ENCODE results near the gene MSGN1. TPM values are rescaled to one million over a fixed set of nuclear protein-coding genes. Genes with fewer than 3 reads are reported as not detected.

Gene MSGN1
- polyA plus RNA-seq, 1 experiment = not detected

GRCh38 chr2:17798338-17798737, 17.9 kb upstream of the MSGN1 start:
- H3K4me3 ChIP-seq (ENCODE audit: low read depth, low read length) = no peak overlapping the region
- ChIA-PET POLR2A (no interaction called here), CTCF (no interaction called here)
- H3K36me3 ChIP-seq (ENCODE audit: control insufficient read depth, insufficient read depth, low read length) = no peaks in the 10 kb centered on the region
- no peak for TF ChIP-seq CTCF (IDR thresholded peaks at IDR 0.05; ENCODE audit: insufficient read depth, low read depth, low read length)
- DNase-seq (ENCODE audit: low read depth) = no peak
- H3K27me3 ChIP-seq (ENCODE audit: control insufficient read depth, insufficient read depth, low read length) = 0 out of 2 replicates have a peak, but pooled peaks cover 4% of the 10 kb centered on the region

- no peak for TF ChIP-seq CTCF (IDR thresholded peaks at IDR 0.05; ENCODE audit: insufficient read depth, low read depth, low read length)
- no peak for DNase-seq (ENCODE audit: low read depth)
- H3K4me3 ChIP-seq (ENCODE audit: low read depth, low read length) = no peak overlapping the region
- peaks cover 4% of the 10 kb centered on the region; the same call in 1 of the 2 replicates for H3K27me3 ChIP-seq (ENCODE audit: control insufficient read depth, insufficient read depth, low read length)
- POLR2A ChIA-PET = interaction anchor here (0.6 kb wide), 1 partner anchor 14 kb away, joined by 3 read pairs; no protein-coding TSS in a partner anchor
- CTCF ChIA-PET = interaction anchor here (0.9 kb wide), 1 partner anchor 32 kb away, joined by 3 read pairs; no protein-coding TSS in a partner anchor
- no peaks in the 10 kb centered on the region for H3K36me3 ChIP-seq (ENCODE audit: control insufficient read depth, insufficient read depth, low read length)
These were observed 16.7 kb upstream of the MSGN1 start for GRCh38 chr2:17799301-17800120.

- DNase-seq (ENCODE audit: low read depth) = no peak
- TF ChIP-seq CTCF (IDR thresholded peaks at IDR 0.05; ENCODE audit: insufficient read depth, low read depth, low read length) = no peak
- Histone ChIP-seq H3K27me3 (ENCODE audit: control insufficient read depth, insufficient read depth, low read length) (peaks cover 4% of the 10 kb centered on the region; the same call in 1 of the 2 replicates), H3K36me3 (ENCODE audit: control insufficient read depth, insufficient read depth, low read length) (no peaks in the 10 kb centered on the region), H3K4me3 (ENCODE audit: low read depth, low read length) (no peak overlapping the region)
- CTCF ChIA-PET = interaction anchor here (0.7 to 0.9 kb wide), 2 partner anchors 31 to 37 kb away, joined by 3 read pairs; no protein-coding TSS in a partner anchor
- POLR2A ChIA-PET = interaction anchor here (0.6 kb wide), 1 partner anchor 14 kb away, joined by 3 read pairs; no protein-coding TSS in a partner anchor
These were observed 16.0 kb upstream of the MSGN1 start for GRCh38 chr2:17800219-17800618.

GRCh38 chr2:17800693-17801458, 15.4 kb upstream of the MSGN1 start:
- no peak for DNase-seq (ENCODE audit: low read depth)
- CTCF ChIA-PET = interaction anchor here (0.7 to 0.9 kb wide), 2 partner anchors 30 to 36 kb away, joined by 3 read pairs; no protein-coding TSS in a partner anchor
- Histone ChIP-seq H3K4me3 (ENCODE audit: low read depth, low read length) (no peak overlapping the region), H3K27me3 (ENCODE audit: control insufficient read depth, insufficient read depth, low read length) (peaks cover 4% of the 10 kb centered on the region; the same call in 1 of the 2 replicates), H3K36me3 (ENCODE audit: control insufficient read depth, insufficient read depth, low read length) (no peaks in the 10 kb centered on the region)
- no peak for TF ChIP-seq CTCF (IDR thresholded peaks at IDR 0.05; ENCODE audit: insufficient read depth, low read depth, low read length)
- POLR2A ChIA-PET = no interaction called here

GRCh38 chr2:17803497-17803896, 12.8 kb upstream of the MSGN1 start:
- POLR2A ChIA-PET = no interaction called here
- CTCF ChIA-PET = no interaction called here

More at GRCh38 chr2:17803497-17803896, 12.8 kb upstream of the MSGN1 start:
- Histone ChIP-seq H3K4me3 (ENCODE audit: low read depth, low read length) (no peak overlapping the region), H3K36me3 (ENCODE audit: control insufficient read depth, insufficient read depth, low read length) (no peaks in the 10 kb centered on the region), H3K27me3 (ENCODE audit: control insufficient read depth, insufficient read depth, low read length) (peaks cover 4% of the 10 kb centered on the region; the same call in 1 of the 2 replicates)
- no peak for TF ChIP-seq CTCF (IDR thresholded peaks at IDR 0.05; ENCODE audit: insufficient read depth, low read depth, low read length)
- no peak for DNase-seq (ENCODE audit: low read depth)

Data from BJ (cell line).